Psoas muscle (tissue), 8 donors: Measurements from ENCODE around the gene TAOK1. TPM values are rescaled to one million over a fixed set of nuclear protein-coding genes. Genes with fewer than 3 reads are reported as not detected.

Experiments used
- ATAC-seq, 4 donors: fragments of 200-7000 bp; cut with Tn5 transposase; one replicate each; pipeline ENCODE4 v1.9.1; 2020; ENCODE audit warnings: moderate library complexity in 3 of 4, mild to moderate bottlenecking in 2 of 4
- DNase-seq, 2 donors: peaks; one replicate each; pipeline ENCODE4 v3.0.0-alpha.2; 2020
- H3K27ac ChIP-seq: fragments of 200-600 bp; one replicate; pipeline ENCODE4 v1.8.0; 2022
- H3K27me3 ChIP-seq, 3 donors: fragments of 200-600 bp in 1 of 3; one replicate each; pipeline versions ENCODE4 v1.6.1 to v1.8.0; 2013 to 2022; ENCODE audit warnings: low read length in 2 of 3, mild to moderate bottlenecking in 2 of 3, moderate library complexity in 1 of 3; ENCODE audit not compliant: insufficient read depth in 3 of 3
- H3K36me3 ChIP-seq, 2 donors: fragments of 200-600 bp in 1 of 2; one replicate each; pipeline versions ENCODE4 v1.6.1 to v1.8.0; 2013 to 2022; ENCODE audit warnings: low read depth in 1 of 2, mild to moderate bottlenecking in 1 of 2, moderate library complexity in 1 of 2; ENCODE audit not compliant: insufficient read depth in 1 of 2
- H3K4me1 ChIP-seq: fragments of 200-600 bp; one replicate; pipeline ENCODE4 v1.8.0; 2022
- H3K4me3 ChIP-seq: fragments of 200-600 bp; one replicate; pipeline ENCODE4 v1.8.0; 2022; ENCODE audit warnings: mild to moderate bottlenecking
- H3K9me3 ChIP-seq: fragments of 200-600 bp; one replicate; pipeline ENCODE4 v1.8.0; 2022
- WGBS, 3 donors: extraction: QIAGEN DNeasy Blood & Tissue Kit; methylation state at CpG; one replicate each; pipeline versions ENCODE4 v1.1.6 to v1.1.7; 2013; 5-methylcytosine and 5-hydroxymethylcytosine counted together
- intact Hi-C, 2 donors: fragments of 100-400 bp; cut with DNase I; formaldehyde crosslinking; loops; one replicate each; pipeline versions ENCODE4 v1.11.0 to v1.14.2; 2022
- polyA plus RNA-seq, 3 donors: library from polyadenylated mRNA; stranded (reverse); fragments of 200-250 nt; gene quantifications; one replicate each; pipeline ENCODE4 v1.2.3, GENCODE V29; 2013
- total RNA-seq, 4 donors: library from RNA; stranded (reverse); fragmentation: NEBNext Ultra II Directional in 2 of 4; extraction: Animal tissue kit (Norgen Biotek cat#: 25700) in 2 of 4; gene quantifications; one replicate each; pipeline versions ENCODE4 v1.2.1 to v1.2.4, GENCODE V29; 2021 to 2023
- TF ChIP-seq, protein P1 (sequence below): fragments of 200-600 bp; IDR thresholded peaks from one replicate; pipeline ENCODE4 v1.8.0; 2022; ENCODE audit warnings: antibody characterized with exemption
- donor health status: healthy with polysubstance abuse.
- donor health status: DM: no; HTN: no; CAD: no; lungs with moderate emphysema.
- donor health status: Bipolar disorder and iron deficiency.
- donor health status: healthy.
- donor health status: DM: yes; HTN: yes; CAD: no.
- donor health status: DM: no; HTN: no; CAD: no.
- donor health status: DM: no; HTN: no; CAD: no.
- donor health status: DM: yes; HTN: yes; CAD: no.

TAOK1 gene
- total and polyA plus RNA-seq, 7 donors: 6.3 to 49.8 (median 42.5) TPM

DNA sequence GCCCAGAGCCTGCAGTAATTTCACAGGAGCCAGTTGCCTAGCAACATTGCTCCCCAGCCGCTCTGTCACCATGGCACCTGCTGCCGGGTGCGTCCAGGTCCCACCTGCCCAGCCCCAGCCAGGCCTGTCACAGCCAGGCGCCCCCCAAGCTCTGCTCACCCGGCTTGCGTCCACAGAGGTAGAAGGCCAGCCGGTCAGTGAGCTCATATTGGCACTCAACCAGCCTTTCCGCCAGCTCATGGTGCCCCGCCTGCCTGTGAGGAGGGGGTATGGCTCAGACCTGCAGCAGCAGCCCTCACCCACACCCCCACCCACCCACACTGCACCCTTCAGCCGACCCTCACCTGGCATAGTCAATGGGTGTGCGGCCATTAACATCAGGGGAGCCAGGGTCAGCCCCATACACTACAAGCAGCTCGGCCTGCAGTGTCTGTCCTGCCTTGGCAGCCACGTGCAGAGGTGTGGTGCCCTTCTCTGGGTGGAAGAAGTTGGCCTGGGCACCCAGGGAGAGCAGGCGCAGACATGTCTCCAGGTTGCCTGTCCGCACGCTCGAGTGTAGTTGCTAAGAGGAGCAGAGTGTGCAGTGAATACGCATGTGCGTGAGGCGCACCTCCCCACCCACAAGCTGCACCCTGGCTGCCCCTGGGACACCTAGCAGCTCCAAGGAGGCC is 191.6 kb downstream of the TAOK1 start:
- Histone ChIP-seq H3K4me3 (no peak overlapping the region), H3K9me3 (no peaks in the 10 kb centered on the region), H3K27me3 (no peaks in the 10 kb centered on the region), H3K36me3 (peaks cover 0 to 63% of the 10 kb centered on the region in 2 donors), H3K27ac (no peak overlapping the region), H3K4me1 (peaks cover 40% of the 10 kb centered on the region)
- no peak for ATAC-seq
- no peak for DNase-seq
- TF ChIP-seq, protein P1, sequence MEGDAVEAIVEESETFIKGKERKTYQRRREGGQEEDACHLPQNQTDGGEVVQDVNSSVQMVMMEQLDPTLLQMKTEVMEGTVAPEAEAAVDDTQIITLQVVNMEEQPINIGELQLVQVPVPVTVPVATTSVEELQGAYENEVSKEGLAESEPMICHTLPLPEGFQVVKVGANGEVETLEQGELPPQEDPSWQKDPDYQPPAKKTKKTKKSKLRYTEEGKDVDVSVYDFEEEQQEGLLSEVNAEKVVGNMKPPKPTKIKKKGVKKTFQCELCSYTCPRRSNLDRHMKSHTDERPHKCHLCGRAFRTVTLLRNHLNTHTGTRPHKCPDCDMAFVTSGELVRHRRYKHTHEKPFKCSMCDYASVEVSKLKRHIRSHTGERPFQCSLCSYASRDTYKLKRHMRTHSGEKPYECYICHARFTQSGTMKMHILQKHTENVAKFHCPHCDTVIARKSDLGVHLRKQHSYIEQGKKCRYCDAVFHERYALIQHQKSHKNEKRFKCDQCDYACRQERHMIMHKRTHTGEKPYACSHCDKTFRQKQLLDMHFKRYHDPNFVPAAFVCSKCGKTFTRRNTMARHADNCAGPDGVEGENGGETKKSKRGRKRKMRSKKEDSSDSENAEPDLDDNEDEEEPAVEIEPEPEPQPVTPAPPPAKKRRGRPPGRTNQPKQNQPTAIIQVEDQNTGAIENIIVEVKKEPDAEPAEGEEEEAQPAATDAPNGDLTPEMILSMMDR: no peak
- 76 to 85% (median 77%) methylated on average over 17 to 20 of the region's 20 CpGs for WGBS, 3 donors
- intact Hi-C loops: loop anchor here in 1 of 2 donors (2.0 to 10.0 kb wide), 2 partner anchors 33 to 353 kb away; partner anchors contain the start of gene SSH2

DNA sequence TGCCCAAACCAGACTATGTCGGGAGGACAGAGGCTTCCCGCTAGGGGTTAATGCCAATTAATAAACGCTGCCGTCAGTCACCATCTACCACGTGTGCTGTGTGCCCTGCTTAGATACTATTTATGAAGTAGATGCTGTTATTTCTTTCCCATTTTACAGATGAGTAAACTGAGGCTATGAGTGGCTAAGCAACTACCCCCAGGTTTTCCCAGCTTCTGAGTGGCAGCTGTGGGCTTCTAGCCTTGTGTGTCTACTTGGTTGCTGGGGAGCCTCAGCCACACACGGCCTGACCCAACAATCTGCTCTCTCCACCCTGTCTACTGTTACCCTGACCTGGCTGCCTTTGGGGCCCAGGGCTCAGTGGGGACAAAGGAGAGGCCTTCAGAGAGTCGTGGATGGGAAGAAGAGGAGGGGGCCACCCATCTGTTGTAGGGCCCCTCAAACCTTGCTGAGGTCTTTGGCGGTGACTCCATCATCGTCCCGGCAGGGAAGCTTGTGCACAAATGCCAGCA is 192.1 kb downstream of the TAOK1 start:
- TF ChIP-seq, protein P1: no peak
- 48 to 53% (median 50%) methylated on average over 10 of the region's 10 CpGs for WGBS, 3 donors
- Histone ChIP-seq H3K27ac (no peak overlapping the region), H3K36me3 (peaks cover 0 to 57% of the 10 kb centered on the region in 2 donors), H3K9me3 (no peaks in the 10 kb centered on the region), H3K4me3 (no peak overlapping the region), H3K27me3 (no peaks in the 10 kb centered on the region), H3K4me1 (peaks cover 45% of the 10 kb centered on the region)
- DNase-seq (no peak), ATAC-seq (no peak)
- intact Hi-C loops: loop anchor here in 1 of 2 donors (10.0 kb wide), 1 partner anchor 352 kb away; the partner anchor contains the start of gene SSH2

DNA sequence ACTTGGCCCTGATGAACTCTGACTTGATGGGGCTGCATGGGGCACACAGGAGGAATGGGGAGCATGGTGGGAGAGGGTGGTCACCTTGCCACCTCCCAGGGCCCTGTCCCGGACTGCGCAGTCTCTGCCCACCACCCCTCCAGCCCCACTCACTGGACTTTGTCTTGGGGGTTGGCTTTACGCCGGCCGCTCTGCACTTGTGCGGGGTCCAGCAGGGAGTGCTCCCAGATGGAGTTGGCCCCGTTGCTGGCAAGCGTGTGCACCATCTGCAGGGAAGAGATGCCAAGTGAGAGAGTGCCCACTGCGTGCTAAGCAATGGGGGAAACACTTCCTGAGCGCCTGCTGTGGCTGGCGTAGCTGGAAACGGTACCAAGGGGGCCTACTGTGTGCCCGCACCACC is 192.6 kb downstream of the TAOK1 start:
- intact Hi-C loops: loop anchor here in 1 of 2 donors (10.0 kb wide), 1 partner anchor 352 kb away; the partner anchor contains the start of gene SSH2
- peaks cover 50% of the 10 kb centered on the region for H3K4me1 ChIP-seq

DNA sequence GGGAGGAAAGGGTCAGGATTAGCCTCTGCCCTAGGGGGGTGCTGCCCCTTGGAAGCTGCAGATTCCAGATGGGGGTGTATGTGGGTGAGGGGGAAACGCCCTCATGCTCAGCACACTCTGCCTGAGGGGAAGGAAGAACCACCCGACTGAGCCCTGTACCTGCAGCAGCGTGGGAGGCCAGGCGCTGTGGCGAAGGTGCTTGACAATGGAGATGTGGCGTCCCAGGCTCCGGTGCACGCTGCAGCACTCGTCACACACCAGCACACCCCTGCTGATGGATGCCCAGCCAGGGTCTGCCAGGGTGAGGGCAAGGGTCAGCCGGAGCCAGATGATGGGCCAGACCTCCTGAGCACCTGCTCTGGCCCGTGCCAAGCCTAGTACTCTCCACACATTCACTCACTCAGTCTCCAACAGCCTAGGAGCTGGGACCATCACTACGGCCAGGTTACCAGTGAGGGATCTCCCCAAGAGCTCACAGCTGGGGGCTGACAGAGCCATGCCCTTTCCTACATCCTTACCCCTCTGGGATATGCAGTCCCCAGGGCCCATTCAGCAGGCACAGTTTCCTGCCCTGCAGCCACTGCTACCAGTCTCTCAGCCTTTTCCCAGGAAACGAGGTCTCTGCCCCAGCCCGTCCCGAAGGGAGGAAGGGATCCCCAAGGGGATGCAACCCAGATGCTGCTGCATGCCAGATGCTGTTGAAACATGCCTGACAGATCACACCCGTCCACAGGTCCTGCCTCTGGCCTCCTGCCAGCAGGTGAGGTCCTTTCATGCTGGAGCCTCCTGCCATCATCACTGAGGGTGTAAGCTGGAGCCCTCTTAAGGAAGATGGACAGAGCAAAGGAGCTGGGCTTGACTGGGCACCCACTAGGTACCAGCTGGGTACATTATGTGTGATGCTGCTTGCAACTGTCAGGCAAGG is 193.4 kb downstream of the TAOK1 start:
- Histone ChIP-seq H3K27me3 (no peaks in the 10 kb centered on the region), H3K9me3 (no peaks in the 10 kb centered on the region), H3K27ac (peak overlapping the region; percentile 65), H3K4me1 (peaks cover 58% of the 10 kb centered on the region), H3K4me3 (no peak overlapping the region), H3K36me3 (peaks cover 0 to 44% of the 10 kb centered on the region in 2 donors)
- 82 to 85% (median 82%) methylated on average over 16 of the region's 16 CpGs for WGBS, 3 donors
- intact Hi-C loops: loop anchor here in 1 of 2 donors (10.0 kb wide), 1 partner anchor 351 kb away; the partner anchor contains the start of gene SSH2
- DNase-seq: peak in 1 of 2 donors; percentile 51
- TF ChIP-seq, protein P1: no peak
- no peak for ATAC-seq

More for the DNA sequence above, 192.6 kb downstream of the TAOK1 start:
- TF ChIP-seq, protein P1: no peak
- Histone ChIP-seq H3K36me3 (peaks cover 0 to 53% of the 10 kb centered on the region in 2 donors), H3K4me3 (no peak overlapping the region), H3K27ac (no peak overlapping the region), H3K27me3 (no peaks in the 10 kb centered on the region), H3K9me3 (no peaks in the 10 kb centered on the region)
- no peak for ATAC-seq
- DNase-seq: peak in 1 of 2 donors; percentile 60
- 27 to 40% (median 28%) methylated on average over 13 of the region's 13 CpGs for WGBS, 3 donors
